Epidermal melanocyte (primary cell): Measurements from ENCODE around the gene PRSS35.
"Not testable (repeated sequence)": the region's sequence is repeated elsewhere in the genome, so short reads cannot be mapped to it uniquely, and the experiment has no call there.

Experiments
- DNase-seq: peaks from one replicate; pipeline ENCODE4 v3.0.0; 2011; ENCODE audit warnings: low spot score; ENCODE audit not compliant: insufficient read length

PRSS35 gene, protein sequence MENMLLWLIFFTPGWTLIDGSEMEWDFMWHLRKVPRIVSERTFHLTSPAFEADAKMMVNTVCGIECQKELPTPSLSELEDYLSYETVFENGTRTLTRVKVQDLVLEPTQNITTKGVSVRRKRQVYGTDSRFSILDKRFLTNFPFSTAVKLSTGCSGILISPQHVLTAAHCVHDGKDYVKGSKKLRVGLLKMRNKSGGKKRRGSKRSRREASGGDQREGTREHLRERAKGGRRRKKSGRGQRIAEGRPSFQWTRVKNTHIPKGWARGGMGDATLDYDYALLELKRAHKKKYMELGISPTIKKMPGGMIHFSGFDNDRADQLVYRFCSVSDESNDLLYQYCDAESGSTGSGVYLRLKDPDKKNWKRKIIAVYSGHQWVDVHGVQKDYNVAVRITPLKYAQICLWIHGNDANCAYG

DNA sequence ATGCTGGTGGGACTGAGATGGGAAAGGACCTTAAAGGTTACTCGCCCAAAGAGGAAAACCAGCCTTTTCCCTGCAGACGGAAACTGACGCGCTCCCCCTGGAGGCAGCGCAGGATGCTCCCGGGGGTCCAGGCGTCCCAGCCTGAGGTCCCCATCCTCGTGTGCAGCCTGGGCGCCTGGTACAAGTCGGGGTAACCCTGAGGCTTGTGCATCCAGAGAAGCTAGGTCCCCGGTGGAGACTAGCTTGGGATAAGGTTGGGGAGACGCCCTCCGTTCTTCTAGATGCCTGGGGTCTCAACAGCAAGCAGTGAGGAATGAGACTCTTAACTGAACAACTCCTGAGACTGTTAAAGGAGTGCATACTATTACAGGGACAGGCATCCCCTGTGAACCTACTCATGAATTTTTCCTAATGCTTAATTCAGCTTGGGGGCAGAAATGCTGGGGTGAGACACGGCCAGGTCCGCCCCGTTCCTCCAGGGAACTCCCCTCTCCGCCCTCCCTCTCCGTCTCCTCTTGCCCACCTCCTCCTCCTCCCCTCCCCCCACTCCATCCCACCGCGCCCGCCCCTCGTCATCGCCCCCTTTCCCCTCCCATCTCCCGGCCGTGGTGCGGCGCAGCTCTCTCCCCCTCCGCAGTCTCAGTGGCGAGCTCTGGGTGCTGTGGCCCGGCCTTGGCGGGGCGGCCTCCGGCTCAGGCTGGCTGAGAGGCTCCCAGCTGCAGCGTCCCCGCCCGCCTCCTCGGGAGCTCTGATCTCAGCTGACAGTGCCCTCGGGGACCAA is at the start of gene PRSS35:
Gene PRSS35 (plus strand): TSS at position 634 of the 781 bp plus-strand sequence. CDS start 10,908 bp downstream, outside the sequence.
- peak; percentile 21 for DNase-seq

DNA sequence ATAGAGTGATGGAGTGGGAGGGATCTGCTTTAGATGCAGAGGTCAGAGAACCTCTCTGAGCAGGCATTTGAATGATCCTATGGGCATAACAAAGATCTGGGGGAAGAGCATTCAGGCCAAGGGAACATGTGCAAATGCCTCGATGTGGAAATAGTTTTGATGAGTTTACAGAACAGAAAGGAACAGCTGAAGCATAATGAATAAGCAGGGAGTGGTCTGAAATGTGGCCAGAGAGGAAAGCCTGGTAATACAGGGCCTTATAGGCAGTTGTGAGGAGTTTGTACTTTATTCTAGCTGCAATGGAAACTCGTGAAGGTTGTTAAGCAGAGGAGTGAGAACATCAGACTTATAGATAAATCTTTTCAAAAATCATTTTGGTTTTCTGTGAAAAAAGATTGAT is 48.4 kb upstream of the PRSS35 start:
- no peak for DNase-seq

DNA sequence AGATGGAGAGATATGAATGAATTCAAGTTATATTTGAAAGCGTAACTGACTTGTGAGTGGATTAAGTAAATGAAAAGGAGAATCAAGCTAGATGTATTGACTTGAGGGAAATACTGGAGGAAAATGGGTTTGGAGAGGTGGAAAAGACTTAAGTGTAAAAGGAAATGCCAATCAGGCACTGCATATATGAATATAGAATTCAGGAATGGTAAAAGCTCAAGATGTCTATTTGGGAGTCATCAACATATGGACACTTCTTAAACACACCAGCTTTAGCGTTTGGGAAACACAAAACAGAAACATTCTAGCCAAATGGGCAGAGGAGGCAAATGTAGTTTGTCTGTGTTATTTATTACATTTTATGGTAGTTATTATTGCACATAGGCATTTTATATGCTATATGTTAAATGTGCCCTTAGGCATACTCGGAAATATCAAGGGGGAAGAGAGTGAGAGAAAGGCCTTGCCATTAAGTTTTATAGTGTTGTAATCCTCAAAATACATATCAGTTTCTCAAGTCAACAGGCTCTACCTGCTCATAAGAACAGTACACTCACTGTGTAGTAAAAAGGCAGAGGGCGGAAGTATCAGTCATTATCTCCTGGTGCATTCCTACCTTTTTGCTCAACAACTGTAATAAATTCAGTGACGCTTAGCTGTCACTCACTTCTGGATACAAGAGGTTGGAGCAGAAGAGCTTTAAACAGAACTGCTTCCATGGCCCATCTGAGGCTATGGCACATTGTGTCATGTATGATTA is 47.8 kb upstream of the PRSS35 start:
- DNase-seq = no peak

DNA sequence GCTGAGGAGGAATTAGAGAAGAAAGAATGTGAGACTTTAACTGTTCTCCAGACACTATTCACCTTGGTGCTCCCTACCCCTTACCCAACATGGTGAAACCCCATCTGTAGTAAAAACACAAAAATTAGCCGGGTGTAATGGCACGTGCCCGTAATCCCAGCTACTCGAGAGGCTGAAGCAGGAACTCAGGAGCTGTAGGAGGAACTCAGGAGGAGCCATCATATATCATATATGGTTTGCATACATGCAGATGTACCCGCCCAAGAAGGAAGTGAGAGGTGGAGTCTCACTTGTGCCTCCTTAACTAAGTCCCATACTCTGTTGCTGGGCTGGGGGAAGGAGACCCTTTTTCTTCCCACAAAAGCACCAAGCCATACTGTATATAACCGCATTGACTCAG is 46.0 kb upstream of the PRSS35 start:
- no peak for DNase-seq

DNA sequence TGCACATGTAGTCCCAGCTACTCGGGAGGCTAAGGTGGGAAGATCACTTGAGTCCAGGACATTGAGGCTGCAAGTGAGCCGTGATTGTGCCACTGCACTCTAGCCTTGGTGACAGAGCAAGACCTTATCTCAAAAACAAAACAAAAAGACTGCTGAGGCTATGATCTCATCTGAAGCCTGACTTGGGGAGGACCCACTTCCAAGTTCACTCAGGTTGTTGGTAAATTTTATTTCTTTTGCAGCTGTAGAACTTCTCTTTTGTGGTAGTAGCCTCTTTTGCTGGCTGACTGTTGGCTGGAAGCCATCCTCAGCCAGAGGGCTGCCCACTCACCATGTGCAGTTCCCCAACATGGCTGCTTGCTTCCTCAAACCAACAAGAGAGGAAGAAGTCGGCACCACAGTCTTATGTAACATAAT is 44.7 kb upstream of the PRSS35 start:
- DNase-seq = no peak

DNA sequence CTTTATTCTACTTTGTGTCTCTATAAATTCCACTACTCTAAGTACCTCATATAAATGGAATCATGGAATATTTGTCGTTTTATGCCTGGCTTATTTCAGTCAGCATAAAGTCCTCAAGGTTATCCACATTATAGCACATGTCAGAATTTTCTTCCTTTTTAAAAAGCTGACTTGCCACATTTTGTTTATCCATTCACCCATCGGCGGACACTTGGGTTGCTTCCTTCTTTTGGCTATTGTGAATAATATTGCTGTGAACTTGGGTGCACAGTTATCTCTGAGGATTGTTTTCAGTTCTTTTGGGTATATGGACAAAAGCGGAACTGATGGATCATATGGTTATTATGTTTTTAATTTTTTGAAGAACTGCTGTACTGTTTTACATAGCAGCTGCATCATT is 42.3 kb upstream of the PRSS35 start:
- DNase-seq = no peak

DNA sequence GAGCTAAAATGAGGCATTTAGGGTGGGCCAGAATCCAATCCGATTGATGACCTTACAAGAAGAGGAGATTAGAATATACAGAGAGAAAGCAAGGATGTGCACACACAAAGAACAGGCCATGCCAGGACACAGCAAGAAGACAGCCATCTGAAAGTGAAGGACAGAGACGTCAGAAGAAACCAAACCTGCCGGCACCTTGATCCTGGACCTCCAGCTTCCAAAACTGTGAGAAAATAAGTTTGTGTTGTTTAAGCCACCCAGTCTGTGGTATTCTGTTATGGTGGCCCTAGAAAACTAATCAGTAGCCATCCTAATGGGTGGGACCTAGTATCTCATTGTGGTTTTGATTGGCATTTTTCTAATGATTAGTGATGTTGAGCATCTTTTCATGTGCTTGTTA is 41.7 kb upstream of the PRSS35 start:
- DNase-seq = no peak

DNA sequence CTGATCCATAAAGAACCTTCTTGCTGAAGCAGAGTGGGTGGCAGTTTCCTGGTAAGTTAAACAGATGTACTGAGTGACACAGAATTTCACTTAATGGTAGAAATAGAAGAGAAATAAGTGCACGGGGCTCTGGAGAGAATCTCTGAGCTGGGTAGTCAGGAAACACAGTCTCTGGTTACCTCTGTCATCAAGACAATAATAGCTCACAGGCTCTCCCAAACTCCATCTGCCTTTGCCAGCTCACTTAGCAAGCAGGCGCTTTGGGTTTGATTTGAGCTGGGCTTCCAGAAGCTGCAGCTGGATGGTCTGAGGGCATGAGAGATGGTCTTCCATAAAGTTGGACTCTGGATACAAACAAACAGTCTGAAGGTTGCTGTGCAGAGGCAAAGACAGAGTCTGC is 39.6 kb upstream of the PRSS35 start:
- no peak for DNase-seq

DNA sequence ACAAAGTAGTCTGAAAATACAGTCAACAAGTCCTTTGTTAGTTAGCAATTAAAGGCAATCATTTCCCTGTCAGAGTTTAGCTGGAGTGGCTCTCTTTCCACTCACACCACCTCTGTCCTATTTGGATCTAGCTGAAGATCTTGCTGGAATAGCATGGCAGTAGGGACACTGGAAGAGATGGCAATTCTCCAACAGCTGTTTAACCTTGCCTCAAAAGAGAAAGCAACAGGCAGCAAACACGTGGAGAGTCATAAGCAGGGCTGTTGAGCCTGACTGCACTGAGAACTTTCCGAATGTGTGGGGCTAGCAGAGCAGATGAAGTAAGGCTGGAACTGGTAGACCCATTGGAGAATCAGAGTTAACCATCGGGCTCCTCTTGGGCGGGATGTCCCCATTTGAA is 38.0 kb upstream of the PRSS35 start:
- no peak for DNase-seq

DNA sequence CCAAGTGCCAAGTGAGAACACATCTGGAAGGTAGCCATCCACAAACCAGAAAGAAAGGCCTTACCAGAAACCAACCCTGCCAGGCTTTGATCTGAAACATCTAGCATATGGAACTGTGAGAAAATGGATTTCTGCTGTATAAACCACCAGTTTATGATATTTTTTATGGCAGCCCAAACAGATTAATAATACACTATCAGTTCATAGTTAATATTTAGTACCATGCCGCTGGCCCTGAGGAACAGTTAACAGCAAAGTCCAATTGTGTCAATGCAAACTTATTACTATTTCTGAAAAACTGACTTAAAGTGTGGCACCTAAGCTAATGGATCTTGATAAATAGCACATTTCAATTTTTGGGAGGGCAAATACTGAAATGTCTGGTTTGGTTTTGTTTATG is 35.4 kb upstream of the PRSS35 start:
- DNase-seq = no peak

DNA sequence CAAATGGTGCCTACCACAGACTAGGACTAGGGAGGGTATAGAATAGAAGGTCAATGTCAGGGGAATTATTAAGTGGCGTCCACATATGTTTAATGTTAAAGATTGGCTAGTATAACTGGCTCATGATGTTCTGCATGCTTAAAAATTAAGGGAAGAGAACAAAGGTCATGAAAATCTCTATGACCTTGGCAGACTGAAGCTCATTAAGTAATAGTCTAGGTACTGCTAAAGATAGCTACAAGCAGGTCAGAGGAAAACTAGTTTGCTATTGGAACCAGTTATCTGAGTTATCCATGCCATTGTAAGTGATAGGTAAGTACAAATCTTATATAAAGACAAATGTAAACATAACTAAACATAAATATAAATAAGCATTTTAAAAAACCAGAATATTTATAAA is 32.9 kb upstream of the PRSS35 start:
- no peak for DNase-seq

DNA sequence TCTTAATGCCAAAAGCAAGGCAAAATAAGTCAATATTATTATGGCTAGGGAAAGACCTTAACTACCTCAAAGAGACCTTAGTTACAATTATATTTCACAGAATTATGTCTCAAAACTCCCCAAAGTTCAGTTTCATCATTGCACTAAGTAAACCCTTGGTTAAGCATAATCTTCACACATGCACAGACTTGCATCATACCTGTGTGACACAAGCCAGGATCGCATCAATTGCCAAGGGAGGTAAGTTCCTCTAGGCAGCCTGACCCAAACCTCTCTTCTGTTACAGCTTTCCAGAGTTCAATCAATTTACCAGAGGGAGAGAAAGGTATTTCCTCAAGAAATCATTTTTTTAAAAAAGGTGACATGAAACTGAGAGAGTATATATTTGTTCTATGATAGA is 31.9 kb upstream of the PRSS35 start:
- DNase-seq = no peak

DNA sequence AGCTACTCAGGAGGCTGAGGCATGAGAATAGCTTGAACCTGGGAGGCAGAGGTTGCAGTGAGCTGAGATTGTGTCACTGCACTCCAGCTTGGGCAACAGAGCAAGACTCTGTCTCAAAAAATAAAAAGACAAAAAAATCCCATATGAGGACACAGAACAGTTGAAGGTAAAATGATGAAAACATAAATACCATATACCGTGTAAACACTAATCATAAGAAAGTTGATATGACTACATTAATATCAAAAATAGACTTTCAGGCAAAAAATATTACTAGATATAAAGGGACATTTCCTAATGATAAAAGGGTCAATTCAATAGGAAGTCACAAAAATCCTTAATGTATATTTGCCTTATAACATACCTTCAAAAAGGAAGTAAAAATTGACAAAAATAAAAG is 30.4 kb upstream of the PRSS35 start:
- not testable (repeated sequence) for DNase-seq

DNA sequence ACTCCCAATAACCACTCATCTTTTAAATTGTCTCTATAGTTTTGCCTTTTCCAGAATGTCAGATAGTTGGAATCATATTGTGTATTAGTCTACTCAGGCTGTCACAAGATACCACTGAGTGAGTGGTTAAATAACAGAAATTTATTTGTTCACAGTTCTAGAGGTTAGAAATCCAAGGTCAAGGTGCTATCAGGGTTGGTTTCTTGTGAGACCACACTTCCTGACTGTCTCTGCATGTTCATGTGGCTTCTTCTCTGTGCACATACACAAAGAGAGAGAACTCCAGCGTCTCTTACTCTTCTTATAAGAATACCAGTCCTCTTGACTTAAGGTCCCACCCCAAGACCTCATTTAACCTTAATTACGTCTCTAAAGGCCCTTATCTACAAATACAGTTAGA is 23.9 kb upstream of the PRSS35 start:
- DNase-seq = no peak

DNA sequence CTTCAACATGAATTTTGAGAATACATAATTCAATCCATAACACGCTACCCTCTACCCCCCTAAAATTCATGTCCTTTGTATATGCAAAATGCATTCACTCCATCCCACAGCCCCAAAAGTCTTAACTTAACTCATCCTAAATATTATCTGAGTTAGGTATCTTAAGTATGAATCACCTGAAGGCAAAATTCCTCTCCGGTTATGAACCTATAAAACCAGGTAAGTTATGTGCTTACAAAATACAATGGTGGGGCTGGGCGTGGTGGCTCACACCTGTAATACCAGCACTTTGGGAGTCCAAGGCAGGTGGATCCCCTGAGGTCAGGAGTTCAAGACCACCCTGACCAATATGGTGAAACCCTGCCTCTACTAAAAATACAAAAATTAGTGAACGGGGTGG is 23.5 kb upstream of the PRSS35 start:
- DNase-seq = no peak

DNA sequence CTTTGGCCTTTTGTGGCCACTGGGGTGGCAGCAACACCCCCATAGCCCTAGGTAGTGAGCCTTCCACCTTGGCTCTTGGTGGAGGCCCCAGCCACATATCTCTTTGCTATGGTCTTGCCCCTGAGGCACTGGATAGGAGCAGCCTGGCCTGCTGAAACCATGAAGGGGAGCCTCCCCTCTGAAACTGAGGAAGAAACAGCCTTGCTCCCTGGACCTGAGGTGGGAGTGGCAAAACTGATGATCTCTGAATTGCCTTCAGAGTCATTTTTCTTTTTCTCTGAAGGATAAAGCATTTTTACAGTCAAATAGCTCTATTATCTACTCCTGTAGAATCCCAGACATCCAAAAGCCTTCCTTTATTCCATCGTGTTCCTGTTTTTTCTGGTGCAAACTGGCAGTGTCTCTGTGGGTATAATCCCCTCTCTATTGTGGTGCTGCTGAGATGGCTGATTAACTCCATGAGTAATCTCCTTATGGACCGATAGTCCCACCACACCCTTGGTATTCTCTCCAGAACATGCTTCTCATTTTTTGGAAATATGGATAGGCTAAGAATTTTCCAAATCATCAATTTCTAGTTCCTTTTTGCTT is 22.0 kb upstream of the PRSS35 start:
- no peak for DNase-seq

DNA sequence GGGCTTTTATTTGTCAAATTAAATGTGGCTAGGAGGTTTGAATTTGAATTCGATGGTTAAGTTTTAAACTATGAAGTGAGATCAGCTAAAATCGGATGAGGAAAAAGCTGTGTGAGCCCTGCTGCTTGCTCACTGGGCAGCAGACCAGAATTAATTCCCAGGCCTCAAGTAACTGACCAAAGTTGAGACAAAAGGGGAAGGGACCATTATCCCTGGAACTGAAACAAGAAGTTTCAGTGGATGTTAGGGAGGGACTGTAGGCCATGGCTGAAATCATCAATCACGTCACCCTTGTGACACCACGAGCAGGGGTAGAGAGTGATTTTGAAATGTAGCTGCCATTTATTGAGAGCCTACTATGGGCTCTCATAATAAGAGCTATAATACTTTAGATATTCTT is 7.0 kb upstream of the PRSS35 start:
- DNase-seq = no peak

DNA sequence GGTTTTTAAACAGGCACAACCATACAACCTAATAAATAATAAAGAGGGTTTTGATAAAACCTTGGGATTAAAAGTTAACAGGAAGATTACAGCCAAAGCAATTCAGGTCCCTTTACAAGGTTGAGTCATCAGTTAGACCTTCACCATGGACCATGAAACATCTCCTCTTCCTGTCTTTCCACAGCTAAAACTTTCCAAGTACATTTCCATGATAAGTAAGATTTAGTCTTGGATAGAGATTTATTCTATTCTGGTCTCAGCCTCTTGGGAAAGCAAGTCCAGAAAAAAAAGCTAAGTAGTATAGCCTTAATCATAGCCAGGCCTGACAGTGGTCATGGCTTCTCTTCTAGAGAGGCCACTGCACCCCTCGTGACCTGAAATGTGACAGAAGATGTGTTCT is 2.9 kb upstream of the PRSS35 start:
- DNase-seq = no peak

DNA sequence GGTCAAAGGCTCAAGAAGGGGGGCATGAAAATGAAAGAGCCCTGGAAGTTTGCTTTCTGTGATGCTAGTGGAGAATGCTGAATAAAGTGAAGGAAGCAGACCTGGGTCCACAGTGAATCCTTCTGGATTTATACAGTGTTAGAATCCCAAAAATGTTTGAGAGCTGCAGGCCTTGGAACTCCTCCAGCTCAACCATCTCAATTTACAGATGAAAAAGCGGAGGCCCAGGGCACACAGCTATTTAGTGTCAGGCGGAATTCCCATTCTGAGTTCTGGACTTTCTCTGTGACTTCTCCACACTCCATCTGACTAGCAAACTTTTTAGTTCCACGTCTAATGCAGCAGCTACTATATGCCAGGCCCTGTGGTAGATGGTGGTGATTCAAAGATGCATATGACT is 1.5 kb upstream of the PRSS35 start:
- no peak for DNase-seq

DNA sequence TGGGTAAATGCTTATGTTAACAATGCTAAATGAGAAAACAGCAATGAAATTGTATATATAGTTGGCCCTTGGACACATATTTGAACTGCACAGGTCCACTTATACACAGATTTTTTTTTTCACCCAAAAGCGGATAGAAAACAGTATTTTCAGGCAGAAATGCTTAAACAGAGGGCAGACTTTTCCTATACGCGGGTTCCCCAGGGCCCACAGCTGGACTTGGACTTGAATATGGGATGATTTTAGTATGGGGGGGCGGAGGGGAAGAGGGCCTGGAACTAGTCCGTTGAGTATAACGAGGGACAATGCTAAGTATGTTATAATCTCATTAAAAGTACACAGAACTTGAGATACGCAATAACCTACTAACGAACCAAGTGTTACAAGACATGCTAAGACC is 1.1 kb upstream of the PRSS35 start:
- DNase-seq = no peak

DNA sequence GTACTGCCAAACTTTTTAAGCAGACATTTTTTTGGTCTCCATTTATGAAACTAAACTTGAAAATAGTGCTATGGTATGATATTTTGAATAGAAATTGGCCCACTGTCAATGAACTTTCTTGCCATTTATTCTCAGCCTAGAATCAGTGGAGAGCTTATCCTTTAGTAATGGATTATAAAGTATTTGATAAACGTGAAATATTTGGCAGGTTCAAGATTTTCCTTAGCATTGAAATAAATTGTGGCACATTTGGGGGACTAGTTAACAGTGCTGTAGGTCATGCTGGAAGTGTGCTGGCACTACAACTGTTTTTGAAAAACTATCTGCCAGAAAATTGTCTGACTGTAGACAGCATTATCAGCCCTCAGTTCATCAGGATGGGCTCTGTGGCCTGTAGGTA is 2.1 kb downstream of the PRSS35 start:
- no peak for DNase-seq
